ENCODE results near the gene ITGBL1.
A peak's percentile ranks its signal among the peaks of the same experiment; 100 is the strongest.

Gene ITGBL1

DNA sequence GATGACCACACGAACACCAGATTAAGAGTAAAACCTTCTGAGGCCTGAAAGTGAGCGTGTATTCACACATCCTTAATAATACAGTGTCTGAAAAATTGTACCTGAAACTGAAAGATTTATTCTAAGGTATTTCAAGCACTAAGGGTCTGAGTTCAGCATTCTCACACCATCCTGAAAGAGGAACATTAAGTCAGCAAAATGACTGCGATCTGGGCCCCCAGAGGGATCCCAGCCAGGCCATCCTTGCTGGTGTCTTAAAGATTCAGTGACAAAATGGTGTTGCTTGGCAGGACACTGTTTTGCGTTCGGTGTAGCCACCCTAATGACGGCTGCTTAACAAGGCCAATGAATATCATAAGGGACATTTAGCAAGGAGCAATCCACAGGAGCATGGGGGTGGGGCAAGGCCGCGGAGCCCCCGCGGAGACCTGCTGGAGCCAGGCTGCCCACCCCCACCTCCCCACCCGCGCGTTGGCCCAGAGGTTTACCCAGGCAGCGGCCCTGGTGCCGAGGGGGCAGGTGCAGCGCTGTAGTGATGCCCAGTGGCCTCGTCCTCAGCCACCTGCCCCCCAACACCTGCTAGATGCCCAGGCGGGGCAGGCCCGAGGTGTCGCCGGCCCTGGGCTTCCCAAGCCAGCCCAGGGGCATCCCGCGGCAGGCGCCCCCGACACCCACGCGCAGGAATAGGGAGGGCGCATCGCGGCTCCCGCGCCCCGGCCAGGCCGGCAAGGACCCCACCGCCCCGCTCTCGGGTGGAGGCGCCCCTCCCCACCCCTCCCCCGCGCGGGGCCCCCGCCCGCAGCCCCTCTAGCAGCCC, 36.9 kb upstream of the ITGBL1 start:
- DNase-seq (ENCODE audit: low read depth, low spot score), result no peak
- no peak for TF ChIP-seq CTCF (IDR thresholded peaks at IDR 0.05; ENCODE audit: insufficient read depth, low read length, missing control alignments)
- ChIA-PET CTCF (no interaction called here), POLR2A (no interaction called here)
- H3K4me3 ChIP-seq (ENCODE audit: low read depth, low read length), result peak overlapping the region; percentile 64

GRCh38 chr13:101416181-101417042, 36.1 kb upstream of the ITGBL1 start, which contains the start of gene NALCN:
NALCN (minus strand) TSS chr13:101416508; CDS start chr13:101399126, 17,382 bp downstream.
- CTCF ChIA-PET, result no interaction called here
- H3K4me3 ChIP-seq (ENCODE audit: low read depth, low read length), result peak within 1 kb of the TSS; percentile 64

DNA sequence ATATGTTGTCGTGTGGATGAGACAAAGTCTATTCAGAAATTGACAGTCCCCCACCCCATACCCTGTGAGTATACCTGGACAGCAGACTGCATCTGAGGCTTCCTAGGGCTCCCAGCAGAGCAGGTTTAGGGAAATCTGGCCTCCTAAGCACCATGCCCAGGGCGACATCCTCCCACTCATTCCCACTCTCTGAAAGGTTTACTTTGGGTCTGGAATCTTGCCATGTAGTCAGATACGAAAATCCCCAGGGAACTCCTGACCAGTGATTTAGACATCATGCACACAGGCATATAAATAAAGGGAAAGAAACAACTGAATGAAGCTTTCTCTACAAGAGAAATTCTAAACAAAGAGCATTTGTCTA, 35.5 kb upstream of the ITGBL1 start:
- H3K4me3 ChIP-seq (ENCODE audit: low read depth, low read length), result peak overlapping the region; percentile 64
- ChIA-PET POLR2A (no interaction called here), CTCF (no interaction called here)
- no peak for TF ChIP-seq CTCF (IDR thresholded peaks at IDR 0.05; ENCODE audit: insufficient read depth, low read length, missing control alignments)
- DNase-seq (ENCODE audit: low read depth, low spot score), result no peak

More at GRCh38 chr13:101416181-101417042, 36.1 kb upstream of the ITGBL1 start, which contains the start of gene NALCN:
- DNase-seq (ENCODE audit: low read depth, low spot score), result no peak
- TF ChIP-seq CTCF (IDR thresholded peaks at IDR 0.05; ENCODE audit: insufficient read depth, low read length, missing control alignments), result no peak
- POLR2A ChIA-PET, result interaction anchor here (0.6 kb wide), 1 partner anchor 25 kb away, joined by 3 read pairs; no protein-coding TSS in a partner anchor

GRCh38 chr13:101417501-101417900, 35.0 kb upstream of the ITGBL1 start:
- DNase-seq (ENCODE audit: low read depth, low spot score), result no peak
- CTCF ChIA-PET, result interaction anchor here (1.3 kb wide), 1 partner anchor 13 kb away, joined by 3 read pairs; no protein-coding TSS in a partner anchor
- no peak for TF ChIP-seq CTCF (IDR thresholded peaks at IDR 0.05; ENCODE audit: insufficient read depth, low read length, missing control alignments)
- POLR2A ChIA-PET, result no interaction called here
- no peak overlapping the region for H3K4me3 ChIP-seq (ENCODE audit: low read depth, low read length)

DNA sequence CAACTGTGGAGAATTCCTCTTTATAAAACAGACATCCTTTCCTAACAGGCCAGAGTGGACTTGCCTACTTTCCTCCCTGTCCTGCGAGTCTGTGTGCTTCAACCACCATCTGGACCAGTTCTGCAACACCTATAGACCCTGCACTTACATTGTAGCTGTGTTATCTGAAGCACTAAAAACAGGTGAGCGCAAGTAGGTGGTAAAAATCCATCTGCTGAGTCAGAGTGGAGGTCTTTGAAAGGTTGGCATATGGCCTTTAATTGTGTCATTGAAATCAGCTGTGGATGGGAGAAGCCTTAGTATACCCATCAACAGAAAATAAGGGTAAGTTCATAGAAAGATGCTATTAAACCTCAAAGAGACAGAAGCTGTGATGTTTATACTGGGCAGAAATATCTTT, 28.6 kb upstream of the ITGBL1 start:
- ChIA-PET POLR2A (no interaction called here), CTCF (no interaction called here)
- H3K4me3 ChIP-seq (ENCODE audit: low read depth, low read length), result no peak overlapping the region
- no peak for TF ChIP-seq CTCF (IDR thresholded peaks at IDR 0.05; ENCODE audit: insufficient read depth, low read length, missing control alignments)
- DNase-seq (ENCODE audit: low read depth, low spot score), result no peak
